ENCODE measurements around the gene MYEF2.

The MYEF2 gene

DNA sequence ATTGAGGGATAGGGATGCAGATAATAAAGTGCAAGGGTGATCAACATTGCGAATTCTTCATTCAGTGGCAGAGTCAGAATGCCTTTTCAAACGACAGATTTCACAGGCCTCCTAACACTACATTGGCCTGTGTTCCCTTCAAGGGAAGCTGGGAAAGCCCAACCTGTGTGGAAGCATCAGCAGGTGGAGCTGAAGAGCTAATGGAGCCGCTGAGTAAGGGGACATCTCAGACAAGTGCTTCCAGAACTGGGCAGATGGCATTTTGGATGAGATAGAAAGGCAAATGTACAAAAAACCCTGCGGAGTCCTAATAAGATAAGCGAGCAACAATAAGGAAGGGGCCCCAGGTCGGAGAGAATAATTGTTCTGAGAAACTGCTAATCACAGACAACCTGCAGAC, 65.9 kb downstream of the MYEF2 start:
- no peak for TF ChIP-seq Cebpa-rat (IDR thresholded peaks at IDR 0.05)
- no peaks in the 10 kb centered on the region for H3K9me3 ChIP-seq
- H3K4me2 ChIP-seq: no peak overlapping the region
- H3K27ac ChIP-seq: no peak overlapping the region
- no peak overlapping the region for H3K9ac ChIP-seq
- no peaks in the 10 kb centered on the region for H3K36me3 ChIP-seq
- no peaks in the 10 kb centered on the region for H3K4me1 ChIP-seq
- no peak overlapping the region for H3K4me3 ChIP-seq
- no peaks in the 10 kb centered on the region for H3K27me3 ChIP-seq
- H4K20me1 ChIP-seq: no peaks in the 10 kb centered on the region

DNA sequence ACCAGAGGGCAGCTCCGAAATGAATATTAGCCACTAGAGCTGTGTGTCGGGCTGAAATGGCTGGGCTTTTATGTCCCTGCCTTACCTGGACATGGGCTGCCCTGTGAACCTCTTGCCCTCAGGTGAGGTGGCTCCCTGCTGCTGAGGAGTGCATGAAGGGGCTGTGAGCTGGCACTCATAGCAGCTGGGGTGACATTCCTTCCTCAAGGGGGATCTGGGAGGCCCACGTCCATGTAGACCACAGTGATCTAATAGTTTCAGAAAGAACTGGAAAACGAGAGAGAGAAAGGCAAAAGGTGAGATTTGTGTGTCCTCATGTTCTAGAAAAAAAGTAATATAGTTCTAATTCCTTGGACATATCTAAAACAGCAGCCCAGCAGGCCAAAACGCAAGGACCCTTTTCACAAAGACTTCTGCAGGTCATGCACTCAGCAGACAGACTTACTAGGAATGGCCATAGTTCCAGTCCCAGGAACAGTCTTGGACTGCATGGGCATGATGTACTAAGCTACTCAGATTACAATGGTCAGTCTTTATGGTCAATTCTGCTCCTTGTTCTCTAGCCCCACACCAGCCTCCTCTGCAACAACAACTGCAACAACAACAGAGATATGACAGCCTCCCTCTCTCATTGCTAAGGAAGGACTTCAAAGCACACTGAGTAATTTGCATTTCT, 68.1 kb downstream of the MYEF2 start:
- TF ChIP-seq Cebpa-rat (IDR thresholded peaks at IDR 0.05): no peak
- H3K4me3 ChIP-seq: no peak overlapping the region
- no peaks in the 10 kb centered on the region for H3K4me1 ChIP-seq
- H3K36me3 ChIP-seq: no peaks in the 10 kb centered on the region
- H3K9me3 ChIP-seq: no peaks in the 10 kb centered on the region
- no peaks in the 10 kb centered on the region for H4K20me1 ChIP-seq
- no peak overlapping the region for H3K27ac ChIP-seq
- H3K4me2 ChIP-seq: no peak overlapping the region
- no peak overlapping the region for H3K9ac ChIP-seq
- no peaks in the 10 kb centered on the region for H3K27me3 ChIP-seq

DNA sequence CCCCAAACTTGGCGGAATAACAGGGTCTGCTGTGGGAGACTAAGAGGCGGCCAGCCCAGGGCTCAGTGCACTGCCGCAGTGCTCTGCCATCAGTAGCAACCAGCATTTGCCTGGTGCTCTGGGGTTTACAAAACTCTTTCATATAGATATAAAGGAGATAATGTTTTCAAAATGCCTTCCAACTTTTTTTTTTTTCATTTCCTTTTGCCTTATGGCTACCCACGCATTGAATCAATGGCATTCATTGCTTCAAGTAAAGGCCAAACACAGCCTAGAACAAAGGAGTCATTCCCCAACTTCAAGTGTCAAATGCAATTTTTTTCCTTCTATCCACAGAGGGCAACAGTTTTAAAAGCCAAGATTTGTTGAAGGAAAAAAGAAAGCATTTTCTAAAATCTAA, 68.9 kb downstream of the MYEF2 start:
- Histone ChIP-seq H3K27ac (no peak overlapping the region), H4K20me1 (no peaks in the 10 kb centered on the region), H3K36me3 (no peaks in the 10 kb centered on the region), H3K4me2 (no peak overlapping the region), H3K9me3 (no peaks in the 10 kb centered on the region), H3K4me3 (no peak overlapping the region), H3K27me3 (no peaks in the 10 kb centered on the region), H3K4me1 (no peaks in the 10 kb centered on the region), H3K9ac (no peak overlapping the region)
- TF ChIP-seq Cebpa-rat (IDR thresholded peaks at IDR 0.05): no peak

DNA sequence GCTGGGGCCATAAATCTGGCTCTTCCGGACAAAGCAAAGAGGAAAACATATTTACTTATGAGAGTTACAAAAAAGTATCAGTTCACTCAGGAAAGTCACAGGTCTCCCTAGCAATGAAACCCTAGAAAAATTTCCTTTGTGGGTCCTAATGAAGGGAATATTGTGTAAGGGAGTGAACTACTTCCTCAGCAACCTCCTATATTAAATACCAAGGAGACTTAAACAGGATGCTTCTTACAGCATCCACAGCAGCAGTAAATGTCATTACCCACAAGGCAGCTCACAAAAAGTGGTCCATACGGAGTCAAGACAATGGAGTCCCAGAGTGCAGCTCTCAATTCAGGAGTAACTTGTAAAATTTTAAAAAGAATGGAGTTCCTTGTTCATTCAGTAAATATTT, 72.2 kb downstream of the MYEF2 start:
- Histone ChIP-seq H3K36me3 (no peaks in the 10 kb centered on the region), H3K9ac (no peak overlapping the region), H3K27me3 (no peaks in the 10 kb centered on the region), H3K4me2 (no peak overlapping the region), H3K27ac (no peak overlapping the region), H4K20me1 (no peaks in the 10 kb centered on the region), H3K4me1 (peaks cover 7% of the 10 kb centered on the region; the same call in 1 of the 2 replicates), H3K9me3 (no peaks in the 10 kb centered on the region), H3K4me3 (no peak overlapping the region)
- no peak for TF ChIP-seq Cebpa-rat (IDR thresholded peaks at IDR 0.05)

DNA sequence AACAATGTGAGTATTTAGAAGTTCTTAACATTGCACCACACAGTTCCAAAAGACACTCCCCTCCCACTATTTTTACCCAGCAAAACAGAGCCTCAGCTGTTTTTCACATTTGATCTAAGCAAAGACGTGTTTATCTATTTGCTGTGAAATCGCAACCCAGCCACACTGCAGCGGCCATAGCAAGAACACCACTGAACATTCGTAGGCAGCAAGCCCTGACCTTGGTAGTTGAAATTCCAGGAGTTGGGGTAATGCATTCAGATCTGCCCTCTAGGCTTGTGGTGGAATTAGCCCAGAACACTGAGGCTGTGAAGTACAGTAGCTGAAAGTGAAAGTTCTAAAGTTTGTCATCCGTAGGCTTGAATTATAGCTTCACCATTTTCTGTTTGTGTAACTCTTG, 74.4 kb downstream of the MYEF2 start:
- Histone ChIP-seq H4K20me1 (no peaks in the 10 kb centered on the region), H3K4me1 (peaks cover 7% of the 10 kb centered on the region; the same call in 1 of the 2 replicates), H3K4me3 (no peak overlapping the region), H3K9ac (no peak overlapping the region), H3K27ac (no peak overlapping the region), H3K36me3 (no peaks in the 10 kb centered on the region), H3K4me2 (no peak overlapping the region), H3K27me3 (no peaks in the 10 kb centered on the region), H3K9me3 (no peaks in the 10 kb centered on the region)
- TF ChIP-seq Cebpa-rat (IDR thresholded peaks at IDR 0.05): no peak

DNA sequence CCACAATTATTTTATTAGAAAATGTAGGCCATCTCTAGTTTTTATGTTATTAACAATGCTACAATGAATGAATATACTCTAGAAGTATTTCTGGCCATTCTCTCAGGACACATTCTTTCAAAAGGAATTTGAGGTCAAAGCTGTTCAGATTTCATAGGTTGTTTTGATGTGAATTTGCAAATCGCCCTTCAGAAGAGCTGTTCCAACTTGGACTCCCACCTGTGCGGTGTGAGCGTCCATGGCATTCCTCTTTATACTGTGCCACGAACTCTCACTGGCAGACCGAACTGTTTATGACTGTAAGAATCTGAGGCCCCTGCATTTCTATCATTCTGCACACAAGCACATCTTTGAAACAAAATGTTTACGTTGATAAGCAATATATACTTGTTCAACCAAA, 75.9 kb downstream of the MYEF2 start:
- H3K27ac ChIP-seq: no peak overlapping the region
- no peaks in the 10 kb centered on the region for H3K36me3 ChIP-seq
- no peak overlapping the region for H3K9ac ChIP-seq
- H3K9me3 ChIP-seq: no peaks in the 10 kb centered on the region
- no peak overlapping the region for H3K4me3 ChIP-seq
- peaks cover 7% of the 10 kb centered on the region; the same call in 1 of the 2 replicates for H3K4me1 ChIP-seq
- TF ChIP-seq Cebpa-rat (IDR thresholded peaks at IDR 0.05): no peak
- no peaks in the 10 kb centered on the region for H4K20me1 ChIP-seq
- H3K27me3 ChIP-seq: no peaks in the 10 kb centered on the region
- H3K4me2 ChIP-seq: no peak overlapping the region

DNA sequence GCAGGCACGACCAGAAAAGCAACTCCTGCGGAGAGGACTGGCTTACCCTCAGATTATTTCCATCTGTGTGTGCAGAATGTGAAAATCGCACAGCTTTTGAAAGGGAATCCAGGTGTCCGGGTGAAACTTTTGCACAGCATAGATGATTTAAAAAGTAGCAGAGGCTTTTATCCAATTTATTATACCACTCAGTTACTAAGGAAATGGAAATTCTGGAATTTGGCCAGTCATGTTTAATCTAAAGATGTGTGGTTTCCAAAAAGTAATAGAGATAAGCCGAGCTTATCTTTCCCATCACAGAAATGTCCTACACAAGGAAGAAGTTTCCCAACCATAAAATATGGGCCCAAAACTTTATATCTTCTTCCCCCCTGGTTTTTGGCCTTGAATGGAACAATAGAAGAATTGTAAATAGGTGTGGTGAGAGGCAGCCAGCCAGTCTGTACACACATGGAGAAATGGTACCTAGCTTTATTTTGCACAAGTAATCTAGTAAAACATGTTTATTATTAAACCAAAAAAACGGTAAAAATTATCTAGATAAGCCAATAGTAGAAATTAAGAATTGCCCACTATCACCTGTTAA, 76.6 kb downstream of the MYEF2 start:
- H3K36me3 ChIP-seq: no peaks in the 10 kb centered on the region
- no peak for TF ChIP-seq Cebpa-rat (IDR thresholded peaks at IDR 0.05)
- no peaks in the 10 kb centered on the region for H4K20me1 ChIP-seq
- H3K4me2 ChIP-seq: no peak overlapping the region
- no peak overlapping the region for H3K9ac ChIP-seq
- H3K27ac ChIP-seq: no peak overlapping the region
- no peak overlapping the region for H3K4me3 ChIP-seq
- no peaks in the 10 kb centered on the region for H3K9me3 ChIP-seq
- H3K27me3 ChIP-seq: no peaks in the 10 kb centered on the region
- peaks cover 7% of the 10 kb centered on the region; the same call in 1 of the 2 replicates for H3K4me1 ChIP-seq

DNA sequence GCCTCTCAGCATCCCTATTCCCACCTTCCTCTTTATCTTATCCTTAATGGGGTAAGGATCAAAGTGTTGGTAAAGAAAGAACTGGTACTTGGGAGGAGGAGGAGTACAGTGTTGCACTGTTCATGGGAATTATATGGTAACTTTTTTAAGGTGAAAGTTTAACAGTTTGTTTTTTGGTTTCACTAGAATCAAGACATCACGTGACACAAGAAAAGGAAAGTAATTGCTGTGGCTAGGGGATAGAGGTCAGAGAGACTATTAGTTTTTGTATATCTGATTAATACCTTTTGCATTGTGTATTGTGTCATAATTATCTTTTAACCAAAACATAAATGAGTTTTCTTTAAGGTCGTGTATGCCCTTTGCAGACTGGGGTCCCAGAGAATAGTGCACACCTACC, 80.8 kb downstream of the MYEF2 start:
- Histone ChIP-seq H3K27ac (no peak overlapping the region), H4K20me1 (no peaks in the 10 kb centered on the region), H3K36me3 (no peaks in the 10 kb centered on the region), H3K9me3 (no peaks in the 10 kb centered on the region), H3K4me3 (no peak overlapping the region), H3K9ac (no peak overlapping the region), H3K27me3 (no peaks in the 10 kb centered on the region), H3K4me1 (peaks cover 1% of the 10 kb centered on the region; the same call in 1 of the 2 replicates), H3K4me2 (no peak overlapping the region)
- no peak for TF ChIP-seq Cebpa-rat (IDR thresholded peaks at IDR 0.05)

DNA sequence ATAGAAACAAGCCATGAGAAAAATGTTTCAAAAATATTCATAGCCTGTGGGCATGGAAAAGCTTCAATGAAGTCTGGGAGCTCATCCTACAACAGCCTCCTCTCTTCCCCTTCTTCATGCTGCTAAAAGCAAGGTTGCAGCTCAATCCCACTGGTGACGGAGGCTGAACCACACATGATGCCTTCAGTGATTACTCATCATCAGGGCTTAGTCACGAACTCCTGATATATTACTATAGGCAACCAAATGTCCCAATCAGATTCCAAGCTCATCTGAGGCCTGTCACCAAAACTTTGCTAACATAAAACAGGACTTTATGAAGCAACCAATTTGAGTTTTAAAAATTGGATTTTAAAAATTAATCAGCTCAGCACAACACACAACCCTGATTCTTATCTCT, 81.3 kb downstream of the MYEF2 start:
- H3K36me3 ChIP-seq: no peaks in the 10 kb centered on the region
- H3K4me3 ChIP-seq: no peak overlapping the region
- no peaks in the 10 kb centered on the region for H3K27me3 ChIP-seq
- H3K4me1 ChIP-seq: no peaks in the 10 kb centered on the region
- no peaks in the 10 kb centered on the region for H4K20me1 ChIP-seq
- no peak overlapping the region for H3K4me2 ChIP-seq
- TF ChIP-seq Cebpa-rat (IDR thresholded peaks at IDR 0.05): no peak
- no peaks in the 10 kb centered on the region for H3K9me3 ChIP-seq
- no peak overlapping the region for H3K27ac ChIP-seq
- no peak overlapping the region for H3K9ac ChIP-seq

- no peaks in the 10 kb centered on the region for H3K9me3 ChIP-seq
- no peak overlapping the region for H3K27ac ChIP-seq
- no peaks in the 10 kb centered on the region for H4K20me1 ChIP-seq
- no peak overlapping the region for H3K4me3 ChIP-seq
- H3K9ac ChIP-seq: no peak overlapping the region
- H3K27me3 ChIP-seq: no peaks in the 10 kb centered on the region
- no peak overlapping the region for H3K4me2 ChIP-seq
- no peaks in the 10 kb centered on the region for H3K36me3 ChIP-seq
- no peak for TF ChIP-seq Cebpa-rat (IDR thresholded peaks at IDR 0.05)
- no peaks in the 10 kb centered on the region for H3K4me1 ChIP-seq
Measured at GRCh38 chr15:48096355-48096786, 81.7 kb downstream of the MYEF2 start.

Data from BLaER1 (cell line).